Heart left ventricle (tissue), 13 donors: ENCODE data around the gene HCK.

Source experiments
- CTCF ChIP-seq, 12 donors: fragments of 200-600 bp; sonication (generic) in 4 of 12; IDR thresholded peaks; one replicate each; pipeline versions ENCODE4 v1.5.0 to v1.8.0; 2018 to 2022; ENCODE audit warnings: antibody characterized with exemption in 12 of 12, mild to moderate bottlenecking in 5 of 12
- POLR2A ChIP-seq, 2 donors: fragments of 450-650 bp; IDR thresholded peaks; one replicate each; pipeline ENCODE4 v1.6.1; 2017; ENCODE audit warnings: antibody characterized with exemption in 2 of 2, mild to moderate bottlenecking in 2 of 2, moderate library complexity in 2 of 2
- donor health status: ischemic (EF 13 %, LVEDD 7.1; RV severe dilation, severe dysfunction).
- donor health status: DM: no; HTN: yes; CAD: no.
- donor health status: DM: no; HTN: no; CAD: no.
- donor health status: ischemic (EF 25% LVEDD 6.9; RV normal size, moderate dysfunction).
- donor health status: ischemic (EF 25% LVEDD 5.7; RV mildly dilated, moderate dysfunction).
- donor health status: ischemic (EF 35%, LVEDD 5.7; RV mildly dilated, moderate dysfunction).
- donor health status: nonischemic (EF 11% LVEDD 7.7; RV severe dilation, severe dysfunction).
- donor health status: DM: yes; HTN: yes; CAD: no.
- donor health status: PGD.
- donor health status: ischemic (EF 29% LVEDD 5.4; RV normal size, mild dysfunction).
- donor health status: nonischemic (EF 23%, LVEDD 6.1; RV moderate dilation, normal function).

GRCh38 chr20:32006053-32006452 is 46.0 kb upstream of the HCK start:
- no peak for TF ChIP-seq POLR2A (IDR thresholded peaks at IDR 0.05)
- TF ChIP-seq CTCF (IDR thresholded peaks at IDR 0.05), result no peak
